HFF-Myc (cell line): ENCODE data around the gene VRK1.

Experiments
- DNase-seq: peaks from one replicate; pipeline ENCODE4 v3.0.0-alpha.2; 2011; ENCODE audit warnings: low read depth; ENCODE audit errors: extremely low read depth
- H3K4me3 ChIP-seq: replicated peaks from 2 replicates; pipeline ENCODE4 v1.5.1; 2011; ENCODE audit warnings: low read depth, mild to moderate bottlenecking, control low read depth, low read length
- CTCF ChIP-seq: IDR thresholded peaks from 2 replicates; pipeline ENCODE4 v1.5.1; 2012; ENCODE audit warnings: mild to moderate bottlenecking, low read depth, low read length, control low read depth; ENCODE audit errors: missing control alignments

The VRK1 gene

GRCh38 chr14:96920820-96921219, 123.6 kb downstream of the VRK1 start:
- no peak overlapping the region for H3K4me3 ChIP-seq
- no peak for DNase-seq
- no peak for TF ChIP-seq CTCF

- no peak for DNase-seq
- no peak for TF ChIP-seq CTCF
Measured at GRCh38 chr14:96922986-96923385, 125.8 kb downstream of the VRK1 start.

GRCh38 chr14:96925422-96925821, 128.2 kb downstream of the VRK1 start:
- H3K4me3 ChIP-seq = no peak overlapping the region
- DNase-seq = no peak
- TF ChIP-seq CTCF = no peak

More at GRCh38 chr14:96922986-96923385, 125.8 kb downstream of the VRK1 start:
- no peak overlapping the region for H3K4me3 ChIP-seq

GRCh38 chr14:96926001-96926400, 128.8 kb downstream of the VRK1 start:
- no peak for TF ChIP-seq CTCF
- no peak overlapping the region for H3K4me3 ChIP-seq
- no peak for DNase-seq

- DNase-seq = no peak
- no peak for TF ChIP-seq CTCF
- no peak overlapping the region for H3K4me3 ChIP-seq
Measured at GRCh38 chr14:96928779-96929380, 131.7 kb downstream of the VRK1 start.

GRCh38 chr14:96929950-96930349, 132.8 kb downstream of the VRK1 start:
- DNase-seq = no peak
- no peak overlapping the region for H3K4me3 ChIP-seq
- no peak for TF ChIP-seq CTCF

GRCh38 chr14:96930526-96930925, 133.3 kb downstream of the VRK1 start:
- H3K4me3 ChIP-seq = no peak overlapping the region
- no peak for TF ChIP-seq CTCF
- no peak for DNase-seq
